IPS DF 19.7 (cell line): ENCODE results near the gene WDR35.
"Not testable (repeated sequence)": the region's sequence is repeated elsewhere in the genome, so short reads cannot be mapped to it uniquely, and the experiment has no call there.

Experiments
- DNase-seq: peaks from one replicate; pipeline ENCODE4 v3.0.0-alpha.2; 2013; ENCODE audit warnings: low read depth, low spot score

WDR35 gene

GRCh38 chr2:19942199-19942598 lies 47.7 kb downstream of the WDR35 start:
- DNase-seq = no peak

DNA sequence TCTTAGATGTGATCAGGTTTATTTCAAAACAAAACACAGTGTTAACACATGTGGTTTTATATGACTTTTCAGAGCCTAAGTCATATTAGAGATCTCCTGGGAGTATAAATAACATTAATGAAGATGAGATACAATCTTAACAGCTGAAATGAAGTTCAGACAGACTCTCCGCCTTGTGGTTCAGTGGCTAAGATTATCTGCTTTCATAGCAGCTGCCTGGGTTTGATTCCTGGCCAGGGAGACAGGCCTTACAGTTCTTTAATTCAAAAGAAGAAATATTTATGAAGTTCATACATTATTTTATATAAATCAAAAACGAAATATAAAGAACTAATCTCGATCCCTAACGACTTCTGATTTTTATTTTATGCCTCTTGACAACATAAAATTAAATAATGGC lies 52.9 kb downstream of the WDR35 start:
- DNase-seq = no peak

DNA sequence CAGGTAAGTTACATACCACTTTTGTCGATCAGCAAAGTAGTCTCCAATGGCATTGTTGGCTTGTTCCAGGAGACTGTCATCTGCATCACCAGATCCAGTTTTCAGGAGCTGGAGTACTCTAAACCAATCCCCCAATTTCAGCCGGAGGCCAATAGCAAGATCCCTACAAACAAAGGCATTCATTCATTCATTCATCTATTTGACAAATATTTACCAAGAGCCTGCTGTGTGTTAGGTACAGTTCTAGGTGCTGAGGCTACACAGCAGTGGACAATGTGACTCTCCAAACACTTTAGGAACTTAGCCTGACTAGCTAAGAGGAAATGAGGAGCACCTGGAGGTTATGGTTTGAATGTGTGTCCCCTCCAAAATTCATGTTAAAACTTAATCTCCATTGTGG lies 53.7 kb downstream of the WDR35 start:
- no peak for DNase-seq

DNA sequence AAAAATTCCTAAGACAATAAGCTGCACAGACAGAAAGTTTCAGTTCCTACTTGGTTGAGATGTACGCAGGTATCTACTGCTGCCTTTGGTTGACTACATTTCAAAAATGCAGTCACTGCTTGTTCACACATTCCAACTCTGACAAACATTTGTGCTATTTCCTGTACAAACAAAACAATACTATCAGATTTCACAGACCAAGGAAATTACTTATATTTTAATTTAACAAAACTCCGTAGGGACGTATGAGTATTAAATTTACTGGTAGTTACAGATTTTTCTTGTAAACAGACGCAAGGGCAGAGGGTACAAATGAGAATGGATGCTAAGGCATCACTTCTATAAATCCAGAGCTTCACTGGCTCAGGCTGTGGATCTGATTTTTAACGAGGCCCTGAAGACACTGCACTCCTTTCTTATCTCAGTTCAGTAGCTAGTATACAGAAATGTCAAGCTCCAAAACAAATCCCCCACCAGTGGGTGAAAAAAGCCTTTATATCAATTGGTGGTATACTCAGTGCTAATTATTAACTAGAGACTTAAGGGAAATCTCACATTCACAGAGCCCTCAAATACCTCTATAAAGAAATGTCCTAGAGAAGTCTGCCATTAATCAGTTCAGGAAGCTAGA lies 56.4 kb downstream of the WDR35 start:
- DNase-seq = no peak

DNA sequence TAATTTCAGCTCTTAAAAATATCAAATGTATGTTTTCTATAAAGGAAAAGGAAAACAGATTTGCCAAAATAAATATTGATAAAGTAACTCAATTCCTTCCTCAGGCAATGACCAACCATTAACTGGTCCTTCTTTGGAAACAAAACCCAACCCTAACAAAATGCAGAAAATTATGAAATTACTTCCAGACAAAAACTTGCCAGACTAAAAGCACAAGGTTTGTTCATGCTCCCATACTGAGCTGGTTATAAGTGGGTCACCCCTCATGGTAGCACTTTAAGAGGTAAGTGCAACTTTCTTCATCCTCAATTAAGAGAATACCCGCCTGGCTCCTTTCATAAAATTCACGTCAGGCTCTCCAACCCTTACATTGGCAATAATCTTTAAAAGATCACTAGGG lies 57.0 kb downstream of the WDR35 start:
- no peak for DNase-seq

DNA sequence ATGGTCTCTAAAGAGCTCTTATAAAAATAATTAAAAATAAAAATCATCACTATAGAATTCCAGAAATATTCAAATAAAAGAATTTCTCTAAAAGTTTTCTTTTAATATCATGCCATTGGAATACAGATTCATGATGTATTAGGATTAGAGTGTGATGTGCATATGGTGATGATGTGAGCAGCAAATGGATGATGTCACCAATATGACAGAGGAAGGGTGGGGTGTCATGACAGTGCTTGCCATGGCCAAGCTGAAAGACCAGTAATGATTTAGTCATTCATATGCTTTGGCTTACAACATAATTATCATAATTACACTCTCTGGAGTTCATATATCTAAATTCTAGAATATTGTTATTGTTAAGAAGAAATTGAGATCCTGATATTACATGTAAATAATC lies 60.7 kb downstream of the WDR35 start:
- no peak for DNase-seq

- DNase-seq = not testable (repeated sequence)
Observed at GRCh38 chr2:19927816-19928215, 62.1 kb downstream of the WDR35 start.

DNA sequence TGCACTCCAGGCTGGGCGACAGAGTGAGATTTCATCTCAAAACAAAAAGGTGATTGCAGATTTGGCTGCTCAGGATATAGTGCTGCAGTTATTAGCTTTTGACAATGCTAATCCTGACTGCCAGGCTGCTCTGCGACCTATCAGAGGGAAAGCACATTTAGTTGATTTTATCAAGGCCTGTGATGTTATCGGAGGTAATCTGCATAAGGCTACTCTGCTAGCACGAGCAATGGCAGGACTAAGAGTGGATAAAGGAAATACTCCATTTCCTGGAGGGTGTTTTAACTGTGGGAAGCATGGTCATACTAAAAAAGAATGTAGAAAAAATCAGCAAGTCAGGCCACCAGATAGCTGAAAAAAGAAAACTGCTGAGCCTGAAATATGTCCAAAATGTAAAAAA lies 65.4 kb downstream of the WDR35 start:
- not testable (repeated sequence) for DNase-seq

DNA sequence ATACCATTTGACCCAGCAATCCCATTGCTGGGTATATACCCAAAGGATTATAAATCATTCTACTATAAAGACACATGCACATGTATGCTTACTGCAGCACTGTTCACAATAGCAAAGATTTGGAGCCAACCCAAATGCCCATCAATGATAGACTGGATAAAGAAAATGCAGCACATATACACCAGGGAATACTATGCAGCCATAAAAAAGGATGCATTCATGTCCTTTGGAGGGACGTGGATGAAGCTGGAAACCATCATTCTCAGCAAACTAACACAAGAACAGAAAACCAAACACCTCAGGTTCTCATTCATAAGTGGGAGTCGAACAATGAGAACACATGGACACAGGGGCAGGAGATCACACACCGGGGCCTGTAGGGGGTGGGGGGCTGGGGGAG lies 67.7 kb downstream of the WDR35 start:
- not testable (repeated sequence) for DNase-seq

DNA sequence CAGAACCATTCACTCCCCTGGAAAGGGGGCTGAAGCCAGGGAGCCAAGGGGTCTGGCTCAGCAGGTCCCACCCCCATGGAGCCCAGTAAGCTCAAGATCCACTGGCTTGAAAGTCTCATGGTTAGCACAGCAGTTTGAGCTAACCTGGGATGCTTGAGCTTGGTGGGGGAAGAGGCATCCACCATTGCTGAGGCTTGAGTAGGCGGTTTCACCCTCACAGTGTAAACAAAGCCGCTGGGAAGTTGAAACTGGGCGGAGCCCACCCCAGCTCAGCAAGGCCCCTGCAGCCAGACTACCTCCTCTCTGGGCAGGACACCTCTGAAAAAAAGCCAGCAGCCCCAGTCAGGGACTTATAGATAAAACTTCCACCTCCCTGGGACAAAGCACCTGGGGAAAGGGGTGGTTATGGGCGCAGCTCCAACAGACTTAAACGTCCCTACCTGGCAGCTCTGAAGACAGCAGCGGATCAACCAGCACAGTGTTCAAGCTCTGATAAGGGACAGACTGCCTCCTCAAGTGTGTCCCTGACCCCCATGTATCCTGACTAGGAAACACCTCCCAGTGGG lies 73.4 kb downstream of the WDR35 start:
- DNase-seq = no peak

DNA sequence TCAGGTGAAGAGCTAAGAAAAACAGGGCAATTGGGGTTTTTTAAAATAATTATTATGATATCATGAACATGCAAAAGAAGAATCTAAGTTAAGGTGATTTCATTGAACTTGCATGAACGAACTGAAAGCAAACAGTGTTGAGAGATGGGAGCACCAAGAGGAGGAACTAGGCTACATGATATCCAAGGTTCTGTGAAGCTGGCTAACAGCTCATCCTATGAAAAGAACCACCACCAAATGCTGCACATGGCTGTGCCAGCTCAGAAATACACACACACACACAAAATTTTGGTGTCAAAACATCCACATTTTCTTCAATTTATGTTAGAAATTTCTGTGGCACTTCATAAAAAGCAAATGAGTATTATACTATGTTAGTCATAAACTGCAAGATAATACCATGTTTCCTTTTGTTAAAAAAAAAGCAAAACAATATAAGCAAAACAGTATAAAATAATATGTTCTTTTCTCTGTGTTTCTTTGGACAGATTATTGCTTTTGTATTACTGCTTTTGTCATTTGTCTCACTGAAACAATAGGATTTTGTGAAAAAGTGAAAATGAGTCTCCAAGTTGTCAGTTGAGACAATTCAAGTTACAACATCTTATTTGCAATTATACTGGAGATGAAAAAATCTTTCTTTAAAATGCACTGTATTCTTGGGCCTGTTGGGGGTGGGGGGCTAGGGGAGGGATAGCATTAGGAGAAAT lies 75.5 kb downstream of the WDR35 start:
- DNase-seq = no peak

DNA sequence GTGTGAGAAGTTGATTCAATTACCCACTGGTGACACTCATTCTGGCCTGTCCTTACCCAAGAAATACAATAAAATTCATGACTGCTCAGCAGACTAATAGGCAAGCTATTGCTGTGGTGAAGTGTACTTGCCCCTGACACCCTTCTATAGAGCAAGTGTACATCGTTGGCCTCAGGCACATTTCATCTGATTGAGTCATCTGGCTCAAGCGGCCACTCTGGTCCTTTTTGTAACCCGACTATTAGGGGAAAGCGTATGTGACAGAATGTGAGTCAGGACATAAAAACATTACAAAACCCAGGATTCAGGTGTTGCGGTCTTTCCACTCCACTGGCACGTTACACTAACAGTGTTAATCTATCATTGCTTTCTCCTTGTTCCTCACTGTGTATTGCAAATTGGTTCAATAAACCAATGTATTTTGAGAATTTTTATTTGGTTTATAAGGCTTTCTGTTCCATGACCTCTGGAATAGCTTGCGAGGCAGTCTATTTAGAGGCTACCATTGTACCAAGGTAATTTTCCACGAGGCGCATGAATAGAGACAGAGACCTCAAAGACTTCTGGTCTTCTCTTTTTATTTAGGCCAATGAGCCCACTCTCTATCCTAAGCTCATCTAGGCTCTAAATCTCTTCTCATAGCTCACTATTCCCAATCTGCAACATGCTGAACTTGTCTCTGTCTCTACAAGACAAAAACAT lies 77.9 kb downstream of the WDR35 start:
- DNase-seq = no peak

DNA sequence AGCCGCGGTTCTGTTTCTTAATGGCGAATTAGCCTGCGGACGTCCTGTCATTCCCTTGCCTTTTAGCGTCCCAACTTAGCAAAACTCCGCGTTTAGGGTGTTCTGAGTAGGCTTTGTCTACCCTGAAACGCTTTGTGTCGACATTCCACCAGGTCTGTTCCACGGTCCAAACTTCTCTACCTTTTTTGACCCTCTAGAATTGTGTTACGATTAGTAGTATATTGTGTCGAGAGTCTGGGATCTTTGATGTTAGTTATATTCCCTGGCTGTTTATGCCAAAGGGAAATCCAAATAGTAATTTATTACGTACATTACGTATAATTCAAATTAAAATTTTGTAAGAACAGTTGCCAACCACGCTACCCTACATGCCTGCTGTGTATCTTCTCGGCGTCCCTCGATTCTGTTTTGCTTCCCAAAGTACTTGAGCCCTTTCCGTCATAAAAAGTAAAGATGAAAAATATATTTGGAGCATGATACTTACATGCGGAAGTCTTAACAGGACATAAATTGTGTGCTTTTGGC lies 87.6 kb downstream of the WDR35 start:
- DNase-seq = no peak

DNA sequence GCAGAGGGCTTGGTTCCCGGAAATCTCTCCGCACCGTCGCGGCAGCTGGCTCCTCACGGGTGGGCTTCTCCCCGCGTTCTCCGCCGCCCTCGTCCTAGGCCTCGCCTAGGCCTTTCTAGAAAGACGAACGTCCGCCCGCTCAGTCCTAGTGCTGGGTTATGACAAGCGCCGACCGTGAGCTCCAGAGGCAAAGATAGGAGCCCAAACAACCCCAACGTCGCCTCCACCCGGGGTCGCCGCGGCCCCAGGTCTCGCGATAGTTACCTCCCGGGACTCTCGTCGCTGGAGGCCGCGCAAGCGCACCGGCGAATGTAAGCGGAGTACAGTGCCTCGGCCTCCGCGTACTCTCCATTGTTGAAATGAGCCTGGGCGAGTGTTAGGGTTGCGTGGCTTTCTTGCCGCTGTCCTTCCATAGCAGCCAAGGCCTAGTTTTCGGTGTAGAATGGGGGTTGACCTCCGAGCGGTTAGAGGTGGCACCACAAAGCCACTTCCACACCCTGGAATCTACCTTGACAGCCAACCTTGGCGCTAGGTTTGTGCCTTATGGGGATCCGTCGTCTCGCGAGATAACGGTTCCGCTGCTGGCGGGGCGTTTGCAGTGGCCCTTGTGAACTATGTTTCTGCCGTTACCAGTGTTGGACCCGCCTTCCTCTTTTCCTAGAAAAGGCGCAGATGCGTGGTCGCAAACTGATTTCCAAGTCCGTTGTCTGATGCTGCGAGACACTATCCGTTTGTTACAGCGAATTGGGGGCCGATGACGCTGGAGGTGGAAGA lies 88.3 kb downstream of the WDR35 start, which contains the start of gene TTC32:
Gene TTC32 (minus strand): TSS at position 542 of the 774 bp plus-strand sequence. CDS start 129 bp downstream, at position 413.
- peak; percentile 68 for DNase-seq

- DNase-seq = no peak
Observed at GRCh38 chr2:19900931-19901441, 88.9 kb downstream of the WDR35 start.

- no peak for DNase-seq
Observed at GRCh38 chr2:19899985-19900930, 89.6 kb downstream of the WDR35 start.

- no peak for DNase-seq
Observed at GRCh38 chr2:19898592-19899329, 91.1 kb downstream of the WDR35 start.

GRCh38 chr2:19897623-19898245 lies 92.2 kb downstream of the WDR35 start:
- no peak for DNase-seq

DNA sequence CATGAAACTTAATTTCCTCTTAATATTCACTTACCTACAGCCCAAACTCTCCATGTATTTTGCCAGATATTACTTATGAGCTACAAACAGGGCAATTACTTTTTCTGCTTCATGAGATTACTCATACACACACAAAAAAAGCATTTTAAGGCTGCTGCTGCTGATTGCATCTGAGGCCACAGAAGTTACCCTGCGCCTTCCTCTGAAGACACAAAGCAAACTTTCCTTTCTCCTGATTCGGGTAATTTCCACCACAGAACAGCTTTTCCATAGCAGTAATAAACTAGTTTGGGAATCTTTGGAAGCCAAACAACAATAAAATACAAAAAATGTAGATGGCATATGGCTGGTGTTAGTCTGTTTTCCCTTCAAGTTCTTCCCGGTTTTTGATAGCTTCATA lies 94.4 kb downstream of the WDR35 start:
- no peak for DNase-seq
